HG02678 (cell line): ENCODE measurements around the gene ATP13A2.

ENCODE experiments used
- ATAC-seq: cut with Tn5 transposase; IDR thresholded peaks from one replicate; pipeline ENCODE4 v1.9.1; 2021; ENCODE audit warnings: mild to moderate bottlenecking, moderate library complexity; ENCODE audit not compliant: unreplicated experiment

Gene ATP13A2, protein sequence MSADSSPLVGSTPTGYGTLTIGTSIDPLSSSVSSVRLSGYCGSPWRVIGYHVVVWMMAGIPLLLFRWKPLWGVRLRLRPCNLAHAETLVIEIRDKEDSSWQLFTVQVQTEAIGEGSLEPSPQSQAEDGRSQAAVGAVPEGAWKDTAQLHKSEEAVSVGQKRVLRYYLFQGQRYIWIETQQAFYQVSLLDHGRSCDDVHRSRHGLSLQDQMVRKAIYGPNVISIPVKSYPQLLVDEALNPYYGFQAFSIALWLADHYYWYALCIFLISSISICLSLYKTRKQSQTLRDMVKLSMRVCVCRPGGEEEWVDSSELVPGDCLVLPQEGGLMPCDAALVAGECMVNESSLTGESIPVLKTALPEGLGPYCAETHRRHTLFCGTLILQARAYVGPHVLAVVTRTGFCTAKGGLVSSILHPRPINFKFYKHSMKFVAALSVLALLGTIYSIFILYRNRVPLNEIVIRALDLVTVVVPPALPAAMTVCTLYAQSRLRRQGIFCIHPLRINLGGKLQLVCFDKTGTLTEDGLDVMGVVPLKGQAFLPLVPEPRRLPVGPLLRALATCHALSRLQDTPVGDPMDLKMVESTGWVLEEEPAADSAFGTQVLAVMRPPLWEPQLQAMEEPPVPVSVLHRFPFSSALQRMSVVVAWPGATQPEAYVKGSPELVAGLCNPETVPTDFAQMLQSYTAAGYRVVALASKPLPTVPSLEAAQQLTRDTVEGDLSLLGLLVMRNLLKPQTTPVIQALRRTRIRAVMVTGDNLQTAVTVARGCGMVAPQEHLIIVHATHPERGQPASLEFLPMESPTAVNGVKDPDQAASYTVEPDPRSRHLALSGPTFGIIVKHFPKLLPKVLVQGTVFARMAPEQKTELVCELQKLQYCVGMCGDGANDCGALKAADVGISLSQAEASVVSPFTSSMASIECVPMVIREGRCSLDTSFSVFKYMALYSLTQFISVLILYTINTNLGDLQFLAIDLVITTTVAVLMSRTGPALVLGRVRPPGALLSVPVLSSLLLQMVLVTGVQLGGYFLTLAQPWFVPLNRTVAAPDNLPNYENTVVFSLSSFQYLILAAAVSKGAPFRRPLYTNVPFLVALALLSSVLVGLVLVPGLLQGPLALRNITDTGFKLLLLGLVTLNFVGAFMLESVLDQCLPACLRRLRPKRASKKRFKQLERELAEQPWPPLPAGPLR

DNA sequence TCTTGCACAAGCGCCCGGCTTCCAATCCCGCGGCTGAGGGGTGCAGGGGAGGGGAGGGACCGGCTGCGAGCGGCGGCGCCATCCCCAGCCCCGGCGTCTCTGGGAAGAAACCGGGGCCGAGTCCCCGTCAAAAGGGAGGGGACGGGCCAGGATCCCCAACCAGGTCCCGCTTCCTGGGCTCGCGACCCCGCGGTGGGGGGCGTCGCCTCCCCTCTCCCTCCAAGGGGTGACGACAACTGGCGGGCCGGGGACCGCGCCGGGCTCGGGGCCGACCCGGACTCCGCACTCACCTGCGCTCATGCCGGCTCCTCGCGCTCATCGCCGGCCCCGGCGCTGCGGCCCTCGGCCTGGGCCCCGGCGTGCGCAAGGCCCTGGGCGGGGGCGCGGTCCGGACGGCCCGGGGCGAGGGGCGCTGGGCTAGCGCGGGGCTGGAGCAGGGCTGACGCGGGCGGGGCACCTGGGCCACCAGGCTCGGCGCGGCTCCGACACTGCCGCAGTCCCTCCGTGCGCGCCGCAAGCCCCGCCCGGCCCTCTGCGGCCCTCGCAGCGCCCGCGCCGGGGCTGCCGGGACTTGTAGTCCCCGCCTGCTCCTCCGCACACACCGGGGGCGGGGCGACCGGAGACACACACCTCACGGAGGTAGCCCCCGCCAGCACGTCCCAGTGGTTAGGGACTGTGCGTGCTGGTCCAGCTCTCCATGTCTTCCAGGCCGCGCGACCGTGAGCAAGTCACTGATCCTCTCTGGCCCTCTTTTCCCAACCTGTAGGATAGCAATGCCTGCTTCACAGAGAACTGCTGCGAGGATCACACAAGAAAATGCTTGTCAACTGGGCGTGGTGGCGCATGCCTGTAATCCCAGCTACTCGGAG lies at the start of gene ATP13A2:
Gene ATP13A2, minus strand, starts transcription at position 490 of the 869 bp plus-strand sequence. Its CDS starts 190 bp downstream, at position 300.
- peak; percentile 96 for ATAC-seq

GRCh38 chr1:17061486-17061885 lies 49.8 kb upstream of the ATP13A2 start:
- ATAC-seq = no peak

DNA sequence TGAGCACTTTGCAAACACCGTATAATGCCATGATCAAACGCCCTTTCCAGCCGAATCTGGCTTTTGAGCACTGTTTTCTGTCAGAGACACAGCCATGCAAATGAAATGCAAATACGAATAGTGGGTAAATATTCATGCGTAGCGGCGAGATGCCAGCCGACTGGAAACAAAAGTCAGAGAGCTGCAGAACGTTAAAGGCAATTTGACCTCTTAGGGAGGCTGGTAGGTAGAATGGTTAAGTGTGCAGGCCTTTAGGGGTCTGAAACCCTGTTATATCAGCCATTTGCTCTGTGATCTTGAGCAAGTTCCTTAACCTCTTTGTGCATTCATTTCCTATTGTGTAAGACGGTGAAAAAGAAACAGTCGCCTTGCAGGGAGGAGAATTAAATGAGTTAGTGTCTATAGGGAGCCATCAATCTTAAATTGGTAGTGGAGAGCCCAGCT lies 48.6 kb upstream of the ATP13A2 start:
- ATAC-seq = no peak

DNA sequence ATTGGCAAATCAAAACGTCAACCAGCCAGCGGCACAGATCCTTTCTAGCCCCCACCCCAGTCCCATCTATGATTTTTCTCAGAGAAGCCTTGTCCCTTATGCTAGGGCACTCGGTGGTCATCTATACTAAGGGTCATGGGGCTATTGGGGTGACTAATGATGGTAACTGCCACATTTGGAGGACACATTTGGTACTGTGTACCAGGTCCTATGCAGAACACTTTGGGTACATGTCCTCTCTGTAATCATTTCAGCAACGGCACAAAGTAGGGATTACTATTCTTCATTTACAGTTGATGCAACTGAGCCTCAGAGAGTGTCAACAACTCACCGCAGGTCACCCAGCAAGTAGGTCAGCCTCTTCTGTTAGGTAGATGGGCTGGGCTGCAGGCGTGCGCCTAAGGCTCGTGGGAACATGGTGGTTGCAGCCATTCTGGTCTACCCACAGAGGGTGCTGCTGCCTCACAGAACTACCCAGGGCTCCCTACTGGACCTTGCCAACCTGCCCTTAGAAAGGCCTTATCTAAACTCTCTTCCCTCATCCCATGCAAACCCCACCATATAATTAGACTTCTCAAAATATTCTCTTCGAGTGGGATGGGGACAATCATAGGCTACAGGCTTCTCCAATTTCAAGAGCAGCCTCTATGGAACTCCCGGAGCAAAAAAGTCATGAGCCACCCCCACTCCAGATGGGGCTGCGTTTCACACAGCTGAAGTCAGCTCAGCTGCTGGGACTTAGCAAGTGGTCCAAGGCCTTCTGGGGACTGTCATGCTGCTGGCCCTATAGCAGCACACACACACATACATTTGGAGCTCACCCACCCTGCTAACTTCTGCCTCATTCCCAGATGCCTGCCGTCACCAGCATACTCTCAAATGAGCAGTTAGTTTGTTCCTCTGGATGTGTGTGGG lies 47.9 kb upstream of the ATP13A2 start:
- ATAC-seq = no peak

DNA sequence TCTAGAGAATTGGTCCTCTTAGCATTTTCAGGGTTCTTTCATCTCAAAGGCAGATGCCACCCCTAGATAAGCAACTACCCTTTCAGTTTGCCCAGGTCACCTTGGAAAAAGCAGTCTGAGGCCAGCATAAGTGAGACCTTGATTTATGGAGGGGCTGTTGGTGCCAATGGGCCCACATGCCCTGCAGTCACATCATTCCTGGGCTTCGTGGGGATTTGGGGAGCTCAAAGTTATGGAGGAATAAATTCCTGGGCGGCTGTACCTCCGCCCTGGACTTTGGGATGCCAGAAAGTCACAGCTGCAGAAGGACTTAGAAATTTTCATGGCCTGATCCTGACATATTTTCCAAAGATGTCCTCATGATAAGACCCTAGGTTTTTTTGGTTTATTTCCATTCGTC lies 44.8 kb upstream of the ATP13A2 start:
- no peak for ATAC-seq

GRCh38 chr1:17055801-17056200 lies 44.1 kb upstream of the ATP13A2 start:
- no peak for ATAC-seq

DNA sequence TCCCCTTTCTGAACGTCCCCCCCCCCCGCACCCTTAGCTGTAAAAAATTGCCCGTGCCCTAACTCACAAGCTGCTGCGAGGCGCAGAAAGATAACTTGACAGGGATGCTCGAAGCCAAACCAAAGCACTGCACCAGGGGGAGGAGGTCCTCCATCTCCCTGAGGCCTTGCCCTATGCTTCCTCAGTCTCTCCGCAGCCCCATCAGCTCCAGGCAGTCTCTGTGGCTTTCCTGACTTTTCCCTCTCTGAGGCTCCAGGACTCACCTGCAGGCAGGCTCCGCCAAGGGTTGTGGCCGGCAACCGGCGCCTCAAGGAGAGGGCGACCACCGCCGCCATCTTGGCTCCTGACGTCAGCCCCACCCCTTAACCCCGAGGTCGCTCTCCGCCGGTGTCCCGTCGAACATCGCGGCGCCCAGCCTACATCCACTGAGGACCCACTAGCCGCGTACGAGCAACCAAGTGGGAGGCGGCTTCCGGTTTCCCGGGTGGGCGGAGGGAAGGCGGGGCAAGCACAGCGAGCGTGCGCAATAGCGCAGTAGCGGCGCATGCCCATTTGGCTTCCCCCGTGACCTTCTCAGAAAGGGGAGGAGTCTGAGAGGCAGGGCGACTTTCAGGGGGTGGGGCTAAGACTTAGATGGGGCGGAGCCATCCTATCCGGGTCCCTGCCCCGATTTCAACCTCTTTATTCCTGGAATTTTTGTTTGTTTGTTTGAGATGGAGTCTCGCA lies 42.1 kb upstream of the ATP13A2 start, which contains the start of gene SDHB:
Gene SDHB, minus strand, starts transcription at position 348 of the 726 bp plus-strand sequence. Its CDS starts 13 bp downstream, at position 335.
- ATAC-seq = peak; percentile 97

GRCh38 chr1:17053086-17053684 lies 41.5 kb upstream of the ATP13A2 start:
- ATAC-seq = no peak

DNA sequence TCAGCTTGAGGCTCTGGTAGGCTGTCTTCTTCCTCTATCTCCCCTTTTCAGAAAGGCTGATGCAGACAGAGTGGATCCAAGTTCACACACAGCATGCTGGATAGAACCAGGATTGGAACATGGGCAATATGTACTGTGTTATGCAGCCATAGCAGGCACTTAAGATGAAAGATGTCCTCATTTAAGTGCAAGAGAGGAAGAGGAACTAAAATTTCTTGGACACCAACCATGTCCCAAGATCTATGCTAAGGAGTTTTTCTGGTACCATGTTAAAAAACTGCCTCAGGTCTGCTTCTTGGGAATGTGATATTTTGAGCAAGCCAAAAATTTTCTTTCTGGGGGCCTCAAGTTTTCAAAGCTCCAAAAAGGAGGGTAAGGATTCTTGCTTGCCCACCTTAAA lies 40.9 kb upstream of the ATP13A2 start:
- no peak for ATAC-seq

DNA sequence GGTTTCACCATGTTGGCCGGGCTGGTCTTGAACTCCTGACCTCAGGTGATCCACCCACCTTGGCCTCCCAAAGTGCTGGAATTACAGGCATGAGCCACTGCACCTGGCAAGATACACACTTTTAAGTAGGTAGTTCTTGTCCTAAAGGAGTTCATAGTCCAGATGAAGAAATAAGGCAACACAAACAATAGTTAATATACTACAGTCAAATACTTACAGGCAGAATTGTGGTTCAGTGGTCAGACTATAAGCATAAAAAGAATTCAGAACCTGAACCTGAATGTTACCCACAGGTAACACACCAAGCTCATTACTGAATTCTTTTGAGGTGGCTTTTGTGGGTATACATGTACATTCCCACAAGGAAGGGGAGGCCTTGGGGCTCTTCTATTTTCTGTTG lies 40.3 kb upstream of the ATP13A2 start:
- no peak for ATAC-seq

DNA sequence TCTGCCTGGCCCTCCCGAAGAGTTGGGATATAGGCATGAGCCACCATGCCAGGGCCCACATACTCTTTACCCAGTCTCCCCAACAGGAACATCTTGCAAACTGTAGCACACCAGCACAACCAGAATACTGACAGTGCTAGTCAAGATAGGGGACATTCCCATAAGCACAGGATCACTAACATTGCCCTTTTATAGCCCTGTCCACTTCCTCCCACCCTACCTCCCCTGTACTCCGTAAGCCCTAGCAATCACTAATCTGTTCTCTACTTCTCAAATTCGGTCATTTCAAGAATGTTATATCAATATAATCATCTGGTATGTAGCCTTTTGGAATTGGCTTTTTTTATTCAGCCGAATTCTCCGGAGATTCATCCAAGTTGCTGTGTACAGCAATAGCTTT lies 36.2 kb upstream of the ATP13A2 start:
- no peak for ATAC-seq

DNA sequence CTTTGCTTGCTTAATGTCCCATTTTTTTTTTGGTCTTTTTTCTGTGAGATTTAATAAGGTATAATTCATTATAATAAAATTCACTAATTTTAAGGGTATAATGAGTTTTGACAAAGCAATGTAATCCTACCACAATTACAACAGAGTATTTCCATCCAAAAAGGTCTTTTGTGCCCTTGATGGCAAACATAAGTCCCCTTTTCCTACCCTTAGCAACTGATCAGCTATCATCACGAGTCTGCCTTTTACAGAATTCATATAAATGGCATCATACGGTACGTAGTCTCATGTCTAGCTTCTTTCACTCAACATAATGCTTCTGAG lies 34.6 kb upstream of the ATP13A2 start:
- ATAC-seq = no peak

- no peak for ATAC-seq
Observed at GRCh38 chr1:17045634-17046333, 34.1 kb upstream of the ATP13A2 start.

- ATAC-seq = no peak
Observed at GRCh38 chr1:17045150-17045549, 33.4 kb upstream of the ATP13A2 start.

DNA sequence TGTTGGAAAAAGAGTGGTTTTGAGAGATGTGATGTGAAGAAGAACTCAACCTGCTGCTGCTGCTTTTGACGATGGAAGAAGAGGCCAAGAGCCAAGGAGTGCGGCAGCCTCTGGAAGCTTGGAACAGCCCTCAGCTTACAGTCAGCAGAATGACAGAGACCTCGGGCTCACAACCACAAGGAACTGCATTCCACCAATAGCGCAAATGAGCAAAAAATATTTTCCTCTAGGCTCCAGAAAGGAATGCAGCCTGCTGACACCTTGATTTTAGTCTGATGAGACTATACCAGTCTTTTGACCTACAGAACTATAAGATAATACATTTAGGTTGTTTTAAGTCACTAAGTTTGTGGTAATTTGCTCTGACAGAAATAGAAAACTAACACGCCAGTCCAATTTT lies 31.9 kb upstream of the ATP13A2 start:
- ATAC-seq = no peak

DNA sequence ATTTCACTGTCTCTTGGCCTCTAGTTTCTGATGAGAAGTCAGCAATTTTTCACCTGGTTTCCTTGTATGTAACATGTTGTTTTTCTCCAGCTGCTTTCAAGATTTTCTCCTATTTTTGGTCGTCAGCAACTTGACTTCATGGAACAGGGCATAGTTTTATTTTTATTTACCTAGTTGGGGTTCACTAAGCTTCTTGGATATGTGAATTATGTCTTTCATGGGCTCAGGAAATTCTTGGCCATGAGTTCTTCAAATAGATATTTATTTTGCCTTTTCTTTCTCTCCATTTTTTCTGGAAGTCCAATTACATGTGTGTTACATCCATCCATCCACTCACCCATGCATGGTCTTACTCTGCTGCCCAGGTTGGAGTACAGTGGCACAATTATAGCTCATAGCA lies 28.4 kb upstream of the ATP13A2 start:
- no peak for ATAC-seq

DNA sequence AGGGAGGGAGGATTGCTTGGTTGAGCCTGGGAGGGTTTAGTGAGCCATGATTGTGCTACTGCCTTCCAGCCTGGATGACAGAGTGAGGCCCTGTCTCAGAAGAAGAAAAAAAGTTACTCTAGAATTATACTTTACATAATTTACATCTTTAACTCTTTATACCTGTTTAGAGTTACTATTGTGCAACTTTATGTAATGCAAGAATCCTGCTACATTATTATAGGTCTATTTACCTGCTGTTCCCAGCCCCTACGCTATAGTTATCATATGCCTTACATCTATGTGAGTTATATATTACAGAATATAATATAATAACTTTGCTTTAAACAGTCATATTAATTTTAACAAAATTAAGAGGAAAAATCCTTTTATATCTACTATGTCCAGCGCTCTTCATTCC lies 27.8 kb upstream of the ATP13A2 start:
- ATAC-seq = no peak

DNA sequence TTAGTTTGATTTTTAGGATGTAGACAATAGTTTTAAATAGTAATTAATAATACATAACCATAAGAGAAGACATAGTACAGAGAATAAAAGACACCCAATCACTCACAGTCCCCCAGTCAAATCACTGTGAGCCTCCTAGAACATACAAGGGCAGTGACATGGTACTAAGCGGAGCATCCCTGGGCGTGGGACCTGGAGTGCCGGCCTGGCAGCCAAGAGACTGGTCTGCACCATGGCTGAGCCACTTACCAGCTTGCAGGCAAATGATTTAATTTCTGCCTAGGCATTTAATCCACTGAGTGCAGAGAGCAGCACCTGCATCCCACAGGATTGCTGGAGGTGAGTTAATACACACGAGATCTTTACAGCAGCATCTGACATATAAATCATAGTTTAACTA lies 21.8 kb upstream of the ATP13A2 start:
- no peak for ATAC-seq
